Choroid plexus epithelial cell (primary cell): ENCODE results near the gene RASL10A.

ENCODE experiments used
- DNase-seq: peaks from one replicate; pipeline ENCODE4 v3.0.0-alpha.2; 2010; ENCODE audit warnings: low read depth
- H3K4me3 ChIP-seq: 2 replicates; pipeline ENCODE4 v1.5.1; 2011; ENCODE audit warnings: low read depth, mild to moderate bottlenecking, control low read depth, low read length, moderate library complexity
- CTCF ChIP-seq: conservative IDR thresholded peaks from 2 replicates; pipeline ENCODE4 v1.5.1; 2011; ENCODE audit warnings: low read depth, mild to moderate bottlenecking, control low read depth, inconsistent platforms, low read length, moderate library complexity

RASL10A gene

GRCh38 chr22:29309332-29310064 lies 6.0 kb downstream of the RASL10A start:
- H3K4me3 ChIP-seq: peak overlapping the region; percentile 22
- DNase-seq: no peak
- TF ChIP-seq CTCF: no peak

DNA sequence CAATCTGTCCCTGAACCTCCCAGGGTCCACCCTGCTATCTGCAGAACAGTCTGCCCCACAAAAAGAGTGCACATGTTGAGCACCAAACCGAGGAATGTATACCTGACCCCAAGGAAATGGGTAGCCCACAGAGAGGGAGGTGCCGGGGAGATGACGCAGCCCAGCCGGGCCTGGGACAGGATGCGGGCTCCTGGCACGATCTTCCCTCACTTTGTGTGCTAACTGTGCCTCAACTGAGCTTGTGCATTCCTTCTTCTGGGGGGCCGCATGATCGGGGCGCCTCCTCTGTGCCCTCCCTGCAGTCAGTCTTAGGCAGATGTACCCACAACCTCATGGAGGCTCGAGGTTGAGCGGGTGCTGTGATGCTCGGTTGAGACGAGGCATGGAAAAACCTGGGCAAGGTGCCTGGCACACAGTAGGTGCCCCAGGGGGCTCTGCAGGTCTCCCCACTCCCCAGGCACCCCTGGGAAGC lies 6.7 kb downstream of the RASL10A start:
- peak; percentile 86 for DNase-seq
- peak overlapping the region; percentile 38 for H3K4me3 ChIP-seq
- no peak for TF ChIP-seq CTCF

DNA sequence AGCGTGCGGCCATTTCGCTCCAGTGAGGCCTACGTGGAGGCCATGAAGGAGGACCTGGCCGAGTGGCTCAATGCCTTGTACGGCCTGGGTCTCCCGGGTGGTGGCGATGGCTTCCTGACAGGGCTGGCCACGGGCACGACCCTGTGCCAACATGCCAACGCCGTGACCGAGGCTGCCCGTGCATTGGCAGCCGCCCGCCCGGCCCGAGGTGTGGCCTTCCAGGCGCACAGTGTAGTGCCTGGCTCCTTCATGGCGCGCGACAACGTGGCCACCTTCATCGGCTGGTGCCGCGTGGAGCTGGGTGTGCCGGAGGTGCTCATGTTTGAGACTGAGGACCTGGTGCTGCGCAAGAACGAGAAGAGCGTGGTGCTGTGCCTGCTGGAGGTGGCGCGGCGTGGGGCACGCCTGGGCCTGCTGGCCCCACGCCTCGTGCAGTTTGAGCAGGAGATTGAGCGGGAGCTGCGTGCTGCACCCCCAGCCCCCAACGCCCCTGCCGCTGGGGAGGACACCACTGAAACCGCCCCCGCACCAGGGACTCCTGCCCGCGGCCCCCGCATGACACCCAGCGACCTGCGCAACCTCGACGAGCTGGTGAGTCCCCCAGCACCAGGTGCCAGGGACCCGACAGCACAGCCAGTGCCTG lies 7.2 kb downstream of the RASL10A start:
- no peak for TF ChIP-seq CTCF
- H3K4me3 ChIP-seq: peak overlapping the region; percentile 71

GRCh38 chr22:29307596-29308147 lies 7.8 kb downstream of the RASL10A start:
- no peak for TF ChIP-seq CTCF
- peak overlapping the region; percentile 71 for H3K4me3 ChIP-seq
- DNase-seq: no peak

More for the DNA sequence above, 7.2 kb downstream of the RASL10A start:
- DNase-seq: no peak

GRCh38 chr22:29306835-29307595 lies 8.5 kb downstream of the RASL10A start:
- DNase-seq: peak; percentile 85
- no peak for TF ChIP-seq CTCF
- H3K4me3 ChIP-seq: peak overlapping the region; percentile 71

GRCh38 chr22:29306175-29306834 lies 9.2 kb downstream of the RASL10A start, which contains the start of gene GAS2L1:
Gene GAS2L1 (plus strand): TSS chr22:29306650. CDS start chr22:29308106, 1,456 bp downstream.
- H3K4me3 ChIP-seq: peak within 1 kb of the TSS; percentile 71
- TF ChIP-seq CTCF: peak; percentile 65
- DNase-seq: peak; percentile 89
